Stimulated activated CD8-positive, alpha-beta memory T cell treated with anti-CD3 and anti-CD28 coated beads, Interleukin-12 subunit alpha, Interleukin-12 subunit beta, amount 100 ng/mL, for 24 hours (primary cell): Measurements from ENCODE around the gene SHD.

Experiments used
- DNase-seq: peaks from one replicate; pipeline ENCODE4 v3.0.0-alpha.2; 2020; ENCODE audit errors: extremely low read depth

SHD gene

GRCh38 chr19:4298810-4299550, 19.9 kb downstream of the SHD start:
- DNase-seq, result no peak

- no peak for DNase-seq
Measured at GRCh38 chr19:4300589-4300988, 21.5 kb downstream of the SHD start.

- no peak for DNase-seq
Measured at GRCh38 chr19:4301590-4302242, 22.6 kb downstream of the SHD start.

- no peak for DNase-seq
Measured at GRCh38 chr19:4302243-4302640, 23.2 kb downstream of the SHD start, which contains the start of gene TMIGD2. Gene TMIGD2, minus strand, starts transcription at chr19:4302389. Its CDS starts 4 bp downstream, at chr19:4302385.

- no peak for DNase-seq
Measured at GRCh38 chr19:4303819-4304537, 24.9 kb downstream of the SHD start.

- DNase-seq, result peak; percentile 39
Measured at GRCh38 chr19:4304538-4305256, 25.6 kb downstream of the SHD start, which contains the start of gene FSD1. Gene FSD1, plus strand, starts transcription at chr19:4304598. Its CDS starts 149 bp downstream, at chr19:4304747.

- DNase-seq, result no peak
Measured at GRCh38 chr19:4305257-4305612, 26.2 kb downstream of the SHD start.

- DNase-seq, result no peak
Measured at GRCh38 chr19:4305659-4306058, 26.6 kb downstream of the SHD start.

GRCh38 chr19:4310247-4311121, 31.4 kb downstream of the SHD start:
- DNase-seq, result no peak

GRCh38 chr19:4313847-4314490, 34.9 kb downstream of the SHD start:
- DNase-seq, result no peak

- no peak for DNase-seq
Measured at GRCh38 chr19:4316956-4317355, 37.9 kb downstream of the SHD start.

- DNase-seq, result no peak
Measured at GRCh38 chr19:4318460-4318859, 39.4 kb downstream of the SHD start.

- DNase-seq, result no peak
Measured at GRCh38 chr19:4319067-4319718, 40.1 kb downstream of the SHD start.

- no peak for DNase-seq
Measured at GRCh38 chr19:4320419-4320818, 41.4 kb downstream of the SHD start.

GRCh38 chr19:4322942-4323665, 44.0 kb downstream of the SHD start:
- no peak for DNase-seq

- no peak for DNase-seq
Measured at GRCh38 chr19:4323692-4324091, 44.6 kb downstream of the SHD start.

GRCh38 chr19:4324228-4324627, 45.2 kb downstream of the SHD start:
- no peak for DNase-seq

- no peak for DNase-seq
Measured at GRCh38 chr19:4326215-4326836, 47.3 kb downstream of the SHD start.

- DNase-seq, result no peak
Measured at GRCh38 chr19:4326837-4327251, 47.8 kb downstream of the SHD start.
